Stimulated activated CD4-positive, alpha-beta T cell treated with anti-CD3 and anti-CD28 coated beads, Interleukin-4, amount 100 ng/mL, for 24 hours (primary cell): ENCODE measurements around the gene DYRK1A.
"Not testable (repeated sequence)": the region's sequence is repeated elsewhere in the genome, so short reads cannot be mapped to it uniquely, and the experiment has no call there.

Source experiments
- DNase-seq: peaks from one replicate; pipeline ENCODE4 v3.0.0-alpha.2; 2020

DYRK1A gene

DNA sequence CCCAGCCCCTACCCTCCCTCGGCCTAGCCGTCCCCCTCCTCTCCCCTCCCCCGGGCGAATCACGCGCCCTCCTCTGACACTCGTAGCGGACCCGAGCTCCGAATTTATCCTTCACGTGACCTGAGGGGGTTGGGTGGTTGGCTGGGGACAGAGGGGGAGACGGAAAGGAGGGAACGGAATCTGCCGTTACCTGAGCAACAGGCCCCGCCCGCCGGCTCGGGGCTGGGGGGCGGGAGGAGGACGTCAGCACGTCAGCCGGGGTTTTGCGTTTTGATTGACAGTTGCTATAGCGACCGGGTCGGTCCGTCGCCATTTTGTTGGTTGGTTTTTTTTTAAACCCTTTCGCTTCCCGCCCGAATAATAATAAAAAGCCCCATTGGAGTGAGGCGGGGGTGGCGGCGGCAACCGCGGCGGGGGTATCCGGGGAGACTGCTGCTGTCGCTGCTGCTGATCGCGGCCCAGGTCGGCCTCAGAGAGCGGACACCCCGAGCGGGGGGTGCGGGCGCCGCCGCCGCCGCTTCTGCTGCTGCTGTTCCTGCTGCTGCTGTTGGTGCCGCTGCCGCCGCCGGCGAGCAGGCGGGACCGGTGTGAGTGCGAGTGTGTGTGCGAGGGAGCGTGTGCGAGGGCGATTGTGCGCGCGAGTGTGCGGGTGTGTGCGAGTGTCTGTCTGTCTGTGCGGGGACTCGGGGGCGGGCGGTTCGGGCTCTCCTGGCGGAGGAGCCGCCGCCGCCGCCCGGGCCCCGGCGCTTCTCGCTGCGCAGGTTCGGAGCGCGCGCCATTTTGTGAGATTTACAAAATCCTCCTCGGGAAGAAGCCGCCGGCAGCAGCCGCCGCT lies at the start of gene DYRK1A:
Gene DYRK1A, plus strand, starts transcription at position 292 of the 835 bp plus-strand sequence. CDS start 53,602 bp downstream, outside the sequence.
- DNase-seq: peak; percentile 98

GRCh38 chr21:37319551-37319950 lies 47.0 kb upstream of the DYRK1A start:
- DNase-seq: no peak

GRCh38 chr21:37322084-37322483 lies 44.5 kb upstream of the DYRK1A start:
- DNase-seq: no peak

DNA sequence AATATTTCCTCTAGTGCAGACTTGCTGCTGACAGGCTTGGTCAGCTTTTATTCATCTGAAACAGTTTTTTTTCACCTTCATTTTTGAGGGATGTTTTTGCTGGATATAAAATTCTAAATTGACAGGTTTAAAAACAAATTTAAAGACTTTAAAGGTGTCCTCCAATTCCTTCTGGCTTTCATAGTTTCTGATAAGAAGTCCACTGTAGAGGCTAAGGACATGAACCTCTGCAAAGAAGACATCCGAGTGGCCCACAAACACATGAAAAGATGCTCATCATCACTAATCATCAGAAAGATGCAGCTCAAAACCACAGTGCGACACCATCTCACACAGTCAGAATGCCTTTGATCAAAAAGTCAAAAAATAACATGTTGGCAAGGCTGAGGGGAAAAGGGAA lies 42.0 kb upstream of the DYRK1A start:
- DNase-seq: no peak

DNA sequence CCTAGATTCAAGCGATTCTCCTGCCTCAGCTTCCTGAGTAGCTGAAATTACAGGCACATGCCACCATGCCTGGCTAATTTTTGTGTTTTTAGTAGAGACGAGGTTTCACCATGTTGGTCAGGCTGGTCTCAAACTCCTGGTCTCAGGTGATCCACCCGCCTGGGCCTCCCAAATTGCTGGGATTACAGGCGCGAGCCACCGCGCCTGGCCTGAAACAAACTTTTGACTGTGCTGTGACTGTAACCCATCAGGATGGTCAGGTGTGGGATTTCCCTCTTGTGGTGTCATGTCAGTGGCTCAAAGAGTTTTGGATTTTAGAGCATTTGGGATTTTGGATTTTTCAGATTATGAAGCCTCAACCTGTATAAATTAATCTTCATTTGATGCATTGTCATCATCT lies 38.4 kb upstream of the DYRK1A start:
- not testable (repeated sequence) for DNase-seq

- DNase-seq: no peak
These were observed 35.2 kb upstream of the DYRK1A start for GRCh38 chr21:37331411-37331810.

GRCh38 chr21:37335053-37335452 lies 31.5 kb upstream of the DYRK1A start:
- no peak for DNase-seq

- no peak for DNase-seq
These were observed 29.4 kb upstream of the DYRK1A start for GRCh38 chr21:37337179-37337578.

DNA sequence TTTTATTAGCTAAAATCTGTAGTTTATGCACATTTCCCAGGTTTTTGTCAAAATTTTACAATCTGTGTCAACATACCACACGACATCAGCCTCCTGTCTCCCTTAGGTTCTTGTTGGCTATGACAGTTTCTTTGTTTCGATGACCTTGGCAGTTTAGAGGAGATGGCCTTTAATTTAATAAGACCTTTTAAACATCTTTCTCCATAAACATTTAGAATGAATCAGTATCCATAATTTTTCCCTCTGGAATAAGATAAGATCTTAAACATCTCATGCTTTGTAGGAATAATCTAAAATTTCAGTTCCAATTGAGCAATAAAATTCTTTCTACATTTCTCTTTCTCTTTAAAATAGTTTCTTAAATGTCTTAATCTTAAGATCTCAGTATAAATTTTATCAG lies 28.7 kb upstream of the DYRK1A start:
- no peak for DNase-seq

- no peak for DNase-seq
These were observed 27.7 kb upstream of the DYRK1A start for GRCh38 chr21:37338671-37339551.

DNA sequence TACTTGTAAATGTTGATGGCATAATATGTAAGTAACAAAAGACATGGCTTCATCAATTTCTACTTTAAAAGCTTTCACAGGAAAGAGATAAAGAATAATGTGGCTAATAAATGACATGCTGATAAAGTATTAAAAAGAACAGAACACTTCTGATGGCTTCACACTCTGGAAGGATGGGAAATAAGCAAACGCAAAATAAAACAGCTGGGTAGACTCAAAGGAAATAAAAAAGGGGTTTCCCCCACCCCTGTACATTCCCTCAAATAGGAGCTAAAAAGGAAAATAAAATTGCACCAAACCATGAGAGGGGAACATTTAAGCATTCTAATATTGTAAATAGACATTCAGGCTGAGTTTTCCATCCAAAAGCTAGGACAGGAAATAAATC lies 27.0 kb upstream of the DYRK1A start:
- DNase-seq: no peak

- no peak for DNase-seq
These were observed 25.2 kb upstream of the DYRK1A start for GRCh38 chr21:37341254-37341960.

GRCh38 chr21:37342046-37342632 lies 24.4 kb upstream of the DYRK1A start:
- DNase-seq: no peak

- no peak for DNase-seq
These were observed 19.6 kb upstream of the DYRK1A start for GRCh38 chr21:37346841-37347430.

GRCh38 chr21:37348664-37349063 lies 17.9 kb upstream of the DYRK1A start:
- DNase-seq: no peak

GRCh38 chr21:37350472-37350871 lies 16.1 kb upstream of the DYRK1A start:
- DNase-seq: no peak

DNA sequence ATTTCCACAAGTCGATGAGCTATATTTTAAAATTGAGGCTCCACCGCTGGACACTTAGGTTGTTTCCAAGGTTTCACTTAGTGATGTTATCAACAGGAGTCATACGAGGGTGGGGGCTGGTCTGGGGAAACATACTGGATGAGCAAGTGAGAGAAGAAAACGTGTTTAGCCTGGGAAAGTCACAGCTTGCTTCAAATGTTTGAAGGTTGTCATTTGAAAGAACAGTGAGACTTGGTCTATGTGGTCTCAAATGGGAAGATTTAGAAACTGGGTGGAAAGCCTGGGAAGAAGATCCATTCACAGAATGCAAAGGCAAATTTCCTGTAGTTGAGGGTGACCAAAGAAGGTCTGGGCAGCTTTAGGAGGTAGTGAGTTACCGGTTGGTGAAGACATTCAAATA lies 9.9 kb upstream of the DYRK1A start:
- no peak for DNase-seq

DNA sequence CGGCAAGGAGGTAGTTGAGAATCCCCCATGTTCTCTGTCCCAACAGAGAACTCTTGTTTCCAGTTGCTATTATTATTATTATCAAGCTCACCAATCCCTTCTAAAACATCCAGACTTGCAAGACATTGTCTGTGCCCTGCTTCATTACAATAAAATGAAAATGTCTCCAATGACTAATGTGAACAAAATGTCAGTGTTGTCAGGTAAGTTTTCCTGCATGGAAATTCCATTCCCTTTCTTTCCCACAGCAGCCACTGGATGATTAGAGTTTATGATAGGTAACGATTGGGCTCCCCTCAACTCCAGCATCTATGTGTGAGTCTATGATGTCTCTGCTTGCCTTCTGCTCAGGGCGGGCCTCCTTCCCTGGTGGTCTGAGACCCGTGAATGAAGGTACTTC lies 8.9 kb upstream of the DYRK1A start:
- DNase-seq: no peak

DNA sequence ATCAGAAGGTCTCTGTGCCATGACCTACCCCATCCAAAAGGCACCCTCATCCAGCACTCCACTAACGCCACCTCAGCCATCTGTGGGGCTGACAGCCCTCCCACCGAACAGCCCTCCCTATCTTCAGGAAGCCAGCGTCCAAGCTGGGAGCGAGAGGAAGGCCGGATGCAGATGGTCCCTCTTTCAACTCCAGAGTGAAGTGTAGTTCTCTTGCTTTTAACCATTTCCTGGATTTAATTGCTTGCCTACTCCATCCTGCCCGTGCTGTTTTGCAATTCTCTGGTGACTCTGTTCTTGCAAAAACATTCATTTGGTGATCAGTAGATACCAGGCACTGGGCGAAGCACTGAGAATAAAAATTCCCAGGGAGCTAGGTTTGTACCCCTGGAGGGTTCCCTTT lies 8.2 kb upstream of the DYRK1A start:
- no peak for DNase-seq

DNA sequence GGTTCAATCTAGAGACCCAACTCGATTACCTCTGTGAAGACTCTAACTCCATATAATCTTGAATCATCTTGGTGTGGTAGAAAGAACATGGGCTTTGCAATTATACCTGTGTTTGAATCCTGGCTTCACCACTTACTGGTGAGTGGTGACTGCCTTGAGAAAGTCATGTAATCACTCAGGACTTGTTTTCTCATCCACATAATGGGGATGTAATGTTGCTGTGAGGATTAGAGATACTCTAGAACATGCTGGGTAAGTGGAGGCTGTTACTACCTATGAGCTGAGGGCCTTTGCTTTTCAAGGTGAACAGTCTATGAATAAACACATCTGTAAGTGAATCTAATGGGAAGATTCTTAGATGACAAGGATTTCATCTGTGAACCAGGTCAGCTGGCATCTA lies 2.6 kb upstream of the DYRK1A start:
- DNase-seq: no peak

DNA sequence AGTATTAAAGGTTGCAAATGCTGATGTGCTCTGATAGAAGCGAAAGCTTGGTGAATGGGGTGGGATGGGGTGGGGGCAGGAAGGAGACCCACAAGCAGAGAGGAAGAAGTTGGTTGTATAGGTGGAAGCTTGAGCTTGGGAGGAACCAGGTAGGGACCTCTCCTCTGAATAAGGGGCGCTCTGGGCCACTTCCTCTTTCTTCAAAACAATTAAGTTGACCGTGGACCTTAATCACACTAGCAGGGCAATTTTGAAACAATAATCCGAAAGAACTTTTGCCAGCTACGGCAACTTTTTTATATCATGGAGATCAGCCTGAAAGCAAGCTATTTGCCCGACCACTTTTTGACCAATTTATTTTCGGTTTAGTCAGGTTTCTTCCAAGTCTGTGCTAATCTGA lies 1.9 kb upstream of the DYRK1A start:
- DNase-seq: no peak
